GM18870 (cell line): Measurements from ENCODE around the gene IFNA2.
"Not testable (repeated sequence)": the region's sequence is repeated elsewhere in the genome, so short reads cannot be mapped to it uniquely, and the experiment has no call there.

ENCODE experiments used
- ATAC-seq: cut with Tn5 transposase; IDR thresholded peaks from one replicate; pipeline ENCODE4 v1.9.1; 2021; ENCODE audit warnings: moderate library complexity; ENCODE audit not compliant: unreplicated experiment

The IFNA2 gene

GRCh38 chr9:21385131-21385670 lies at the start of gene IFNA2:
IFNA2 (minus strand) TSS chr9:21385398; CDS start chr9:21385329, 69 bp downstream.
- no peak for ATAC-seq

GRCh38 chr9:21435015-21435383 lies 49.8 kb upstream of the IFNA2 start:
- not testable (repeated sequence) for ATAC-seq

GRCh38 chr9:21434202-21435014 lies 49.2 kb upstream of the IFNA2 start:
- no peak for ATAC-seq

- peak; percentile 58 for ATAC-seq
These were observed 47.7 kb upstream of the IFNA2 start for GRCh38 chr9:21432672-21433425.

GRCh38 chr9:21429191-21429590 lies 44.0 kb upstream of the IFNA2 start:
- ATAC-seq: no peak

GRCh38 chr9:21428235-21428634 lies 43.0 kb upstream of the IFNA2 start:
- no peak for ATAC-seq

GRCh38 chr9:21415493-21416267 lies 30.5 kb upstream of the IFNA2 start:
- ATAC-seq: no peak

GRCh38 chr9:21414220-21414940 lies 29.2 kb upstream of the IFNA2 start:
- ATAC-seq: no peak

- ATAC-seq: no peak
These were observed 28.4 kb upstream of the IFNA2 start for GRCh38 chr9:21413624-21414023.

- no peak for ATAC-seq
These were observed 28.0 kb upstream of the IFNA2 start for GRCh38 chr9:21413151-21413550.

- no peak for ATAC-seq
These were observed 26.9 kb upstream of the IFNA2 start for GRCh38 chr9:21412107-21412506.

GRCh38 chr9:21408817-21409216 lies 23.6 kb upstream of the IFNA2 start, which contains the start of gene IFNA8:
IFNA8 (plus strand) TSS chr9:21409117; CDS start chr9:21409177, 60 bp downstream.
- no peak for ATAC-seq

- ATAC-seq: no peak
These were observed 18.9 kb upstream of the IFNA2 start for GRCh38 chr9:21404146-21404545.

GRCh38 chr9:21402386-21403251 lies 17.4 kb upstream of the IFNA2 start:
- no peak for ATAC-seq

- no peak for ATAC-seq
These were observed 14.8 kb upstream of the IFNA2 start for GRCh38 chr9:21399956-21400355.

GRCh38 chr9:21398955-21399489 lies 13.8 kb upstream of the IFNA2 start:
- ATAC-seq: no peak

- peak; percentile 47 for ATAC-seq
These were observed 10.8 kb upstream of the IFNA2 start for GRCh38 chr9:21395778-21396717.

- ATAC-seq: peak; percentile 86
These were observed 7.1 kb upstream of the IFNA2 start for GRCh38 chr9:21392270-21392669.
